T-helper 1 cell treated with Interleukin-12 subunit alpha and Interleukin-12 subunit beta and Interleukin-4 antibody, amounts not matched to agents 30 ng/mL and 1 ng/mL, for 36 hours (primary cell): ENCODE data around the gene CTNNBIP1. TPM values are rescaled to one million over a fixed set of nuclear protein-coding genes. Genes with fewer than 3 reads are reported as not detected.
"Not testable (repeated sequence)": the region's sequence is repeated elsewhere in the genome, so short reads cannot be mapped to it uniquely, and the experiment has no call there.

Experiments used
- intact Hi-C: fragments of 100-400 bp; cut with micrococcal nuclease; formaldehyde crosslinking; loops from one replicate; pipeline ENCODE4 v1.15.1; 2024
- total RNA-seq: library from RNA; stranded (reverse); gene quantifications from 2 replicates; pipeline ENCODE4 v1.2.3, GENCODE V29; 2022

CTNNBIP1 gene
- total RNA-seq, 1 donor from 2014 or later: 7.4 TPM

- intact Hi-C loops: no loop called here
These were observed 95.5 kb downstream of the CTNNBIP1 start for GRCh38 chr1:9814619-9815018.

GRCh38 chr1:9811239-9811966, 98.7 kb downstream of the CTNNBIP1 start:
- intact Hi-C loops: no loop called here

DNA sequence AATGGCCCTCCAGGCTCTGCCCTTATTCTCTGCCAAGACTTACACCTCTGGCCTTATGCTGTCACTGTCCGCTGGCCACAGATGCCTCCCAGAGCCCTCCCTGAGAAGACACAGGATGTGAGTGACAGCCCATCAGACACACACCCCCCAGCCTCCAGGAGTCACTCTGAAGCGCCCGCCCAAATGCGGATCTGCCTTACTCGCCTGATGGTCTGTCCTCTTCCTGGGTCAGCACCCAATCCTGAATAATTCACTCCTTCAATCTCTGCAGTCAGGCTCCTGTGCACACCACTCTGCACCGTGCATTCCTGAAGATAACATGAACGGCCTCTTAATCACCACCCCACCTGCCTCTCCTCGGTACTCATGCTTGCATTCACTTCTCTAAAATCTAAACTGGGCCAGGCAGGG, 101.0 kb downstream of the CTNNBIP1 start:
- intact Hi-C loops: no loop called here

- intact Hi-C loops: no loop called here
These were observed 101.6 kb downstream of the CTNNBIP1 start for GRCh38 chr1:9808459-9808858.

- intact Hi-C loops: no loop called here
These were observed 102.5 kb downstream of the CTNNBIP1 start for GRCh38 chr1:9807541-9807940.

- intact Hi-C loops: not testable (repeated sequence)
These were observed 104.1 kb downstream of the CTNNBIP1 start for GRCh38 chr1:9805972-9806371.

DNA sequence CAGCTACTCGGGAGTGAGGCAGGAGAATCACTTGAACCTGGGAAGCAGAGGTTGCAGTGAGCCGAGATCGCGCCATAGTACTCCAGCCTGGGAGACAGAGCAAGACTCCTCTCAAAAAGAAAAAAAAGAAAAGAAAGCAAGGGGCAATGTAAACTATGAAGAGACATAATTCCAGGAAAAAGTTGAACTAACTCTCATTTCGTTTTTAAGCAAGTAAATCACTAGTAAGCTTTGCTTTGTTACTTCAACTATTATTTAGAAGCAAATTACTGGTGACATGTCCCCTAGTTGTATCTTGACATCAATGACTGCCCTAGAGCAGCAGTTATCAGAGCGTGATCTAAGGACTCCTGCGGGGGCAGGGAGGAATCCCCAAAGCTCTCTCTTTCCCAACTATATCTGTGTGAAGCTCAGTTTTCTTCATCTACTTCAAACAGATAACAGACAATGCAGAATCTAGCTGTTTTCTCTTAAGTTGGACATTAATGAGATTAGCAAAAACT, 105.0 kb downstream of the CTNNBIP1 start:
- intact Hi-C loops: no loop called here

- intact Hi-C loops: not testable (repeated sequence)
These were observed 106.8 kb downstream of the CTNNBIP1 start for GRCh38 chr1:9803003-9803918.

GRCh38 chr1:9801909-9802308, 108.2 kb downstream of the CTNNBIP1 start:
- intact Hi-C loops: no loop called here

Other genes starting within 250 kb of the CTNNBIP1 start
- gene CLSTN1, start 86.3 kb downstream of the CTNNBIP1 start, total RNA-seq: 102 and 103 TPM in 2 replicates
- gene LZIC, start 33.1 kb upstream of the CTNNBIP1 start, total RNA-seq: 28.2 and 29.5 TPM in 2 replicates
- 5.9 TPM in 2 replicates for gene NMNAT1, start 33.2 kb upstream of the CTNNBIP1 start, total RNA-seq
- gene RBP7, start 87.0 kb upstream of the CTNNBIP1 start, total RNA-seq: not detected in 2 replicates
- gene UBE4B, start 122.7 kb upstream of the CTNNBIP1 start, total RNA-seq: 36.5 and 39.0 TPM in 2 replicates